IPS-NIHi7 (cell line): ENCODE results near the gene TNS2.

Source experiments
- DNase-seq: peaks from one replicate; pipeline ENCODE4 v3.0.0; 2012; ENCODE audit warnings: mixed read lengths; ENCODE audit errors: extremely low spot score

The TNS2 gene

GRCh38 chr12:53067993-53068770 is 18.3 kb downstream of the TNS2 start:
- DNase-seq = no peak

- no peak for DNase-seq
These were observed 19.1 kb downstream of the TNS2 start for GRCh38 chr12:53068811-53069585.

- no peak for DNase-seq
These were observed 20.0 kb downstream of the TNS2 start for GRCh38 chr12:53069621-53070410.

- DNase-seq = no peak
These were observed 21.1 kb downstream of the TNS2 start for GRCh38 chr12:53070877-53071492.

- peak; percentile 50 for DNase-seq
These were observed 22.0 kb downstream of the TNS2 start for GRCh38 chr12:53071591-53072551.

GRCh38 chr12:53073881-53074280 is 24.0 kb downstream of the TNS2 start:
- DNase-seq = no peak

- no peak for DNase-seq
These were observed 24.6 kb downstream of the TNS2 start for GRCh38 chr12:53074283-53074998.

GRCh38 chr12:53074999-53075370 is 25.1 kb downstream of the TNS2 start:
- DNase-seq = no peak

GRCh38 chr12:53076461-53076860 is 26.6 kb downstream of the TNS2 start:
- DNase-seq = no peak

GRCh38 chr12:53077030-53077429 is 27.2 kb downstream of the TNS2 start:
- DNase-seq = no peak

- no peak for DNase-seq
These were observed 28.8 kb downstream of the TNS2 start for GRCh38 chr12:53078425-53079225.

- DNase-seq = peak; percentile 100
These were observed 29.6 kb downstream of the TNS2 start, which contains the start of gene SPRYD3 for GRCh38 chr12:53079226-53080117. Gene SPRYD3, minus strand, starts transcription at chr12:53079390. Its CDS starts 57 bp downstream, at chr12:53079333.

GRCh38 chr12:53082637-53083175 is 32.8 kb downstream of the TNS2 start:
- no peak for DNase-seq

GRCh38 chr12:53086361-53086760 is 36.5 kb downstream of the TNS2 start:
- DNase-seq = no peak

- no peak for DNase-seq
These were observed 40.2 kb downstream of the TNS2 start for GRCh38 chr12:53090105-53090504.

GRCh38 chr12:53090554-53090953 is 40.7 kb downstream of the TNS2 start:
- DNase-seq = no peak

- DNase-seq = no peak
These were observed 41.9 kb downstream of the TNS2 start for GRCh38 chr12:53091756-53092155.
